SU-DHL-6 (cell line): ENCODE data around the gene SLC9A9.

Experiments
- H2AFZ ChIP-seq: fragments of 200-600 bp; sonication (generic); 2 replicates; pipeline ENCODE4 v1.6.1; 2014; ENCODE audit warnings: low read depth, mild to moderate bottlenecking, moderate library complexity, mixed read lengths, antibody characterized with exemption, low read length; ENCODE audit not compliant: severe bottlenecking
- H3F3A ChIP-seq: fragments of 200-600 bp; shearing (Covaris generic); 2 replicates; pipeline ENCODE4 v1.6.0; 2016; ENCODE audit warnings: antibody characterized with exemption, mild to moderate bottlenecking; ENCODE audit not compliant: insufficient read depth
- H3K27ac ChIP-seq: fragments of 200-600 bp; sonication (generic); 2 replicates; pipeline ENCODE4 v1.5.1; 2016; ENCODE audit warnings: low read depth, mild to moderate bottlenecking, low read length, moderate library complexity, mixed read lengths
- H3K27me3 ChIP-seq: fragments of 200-600 bp; sonication (generic), shearing (Covaris generic); 2 replicates; pipeline ENCODE4 v1.6.0; 2014; ENCODE audit warnings: mild to moderate bottlenecking, low read length
- H3K36me3 ChIP-seq: fragments of 200-600 bp; sonication (generic); 2 replicates; pipeline ENCODE4 v1.6.1; 2014; ENCODE audit warnings: mild to moderate bottlenecking, low read length, mixed read lengths
- H3K4me2 ChIP-seq: fragments of 300-600, 200-600 bp; shearing (Covaris generic), sonication (generic); 2 replicates; pipeline ENCODE4 v1.6.0; 2014; ENCODE audit warnings: low read length, low read depth, mild to moderate bottlenecking; ENCODE audit not compliant: poor library complexity, severe bottlenecking
- H3K4me3 ChIP-seq: fragments of 200-600 bp; sonication (generic); 2 replicates; pipeline ENCODE4 v1.5.1; 2014; ENCODE audit warnings: antibody characterized with exemption, low read length, mild to moderate bottlenecking, mixed read lengths; ENCODE audit not compliant: insufficient read depth, poor library complexity, severe bottlenecking
- H3K79me2 ChIP-seq: fragments of 200-600 bp; sonication (generic); 2 replicates; pipeline ENCODE4 v1.6.1; 2014; ENCODE audit warnings: mild to moderate bottlenecking, low read length, moderate library complexity; ENCODE audit not compliant: insufficient read depth
- H3K9ac ChIP-seq: fragments of 200-600 bp; sonication (generic); 2 replicates; pipeline ENCODE4 v1.7.0; 2014; ENCODE audit warnings: mild to moderate bottlenecking, low read length
- H3K9me2 ChIP-seq: fragments of 200-600 bp; sonication (generic); replicated peaks from 2 replicates; pipeline ENCODE4 v1.6.1; 2014; ENCODE audit warnings: low read length; ENCODE audit not compliant: insufficient read depth
- H3K9me3 ChIP-seq: fragments of 200-600 bp; sonication (generic); 2 replicates; pipeline ENCODE4 v1.6.1; 2014; ENCODE audit warnings: low read length, mixed read lengths; ENCODE audit not compliant: insufficient read depth
- H4K20me1 ChIP-seq: fragments of 200-600 bp; sonication (generic); 2 replicates; pipeline ENCODE4 v1.6.1; 2014; ENCODE audit warnings: low read depth, mild to moderate bottlenecking, antibody characterized with exemption, low read length, moderate library complexity, mixed read lengths
- CTCF ChIP-seq: fragments of 200-600 bp; sonication (generic); IDR thresholded peaks from one replicate; pipeline ENCODE4 v1.5.1; 2017; ENCODE audit warnings: antibody characterized with exemption, mild to moderate bottlenecking, low read length, moderate library complexity; ENCODE audit not compliant: insufficient read depth, poor library complexity, severe bottlenecking
- EZH2phosphoT487 ChIP-seq: fragments of 200-600 bp; sonication (generic), shearing (Covaris generic); conservative IDR thresholded peaks from 2 replicates; pipeline ENCODE4 v1.6.1; 2018; ENCODE audit warnings: mild to moderate bottlenecking, antibody characterized with exemption, low read length, moderate library complexity, mixed read lengths

SLC9A9 gene

GRCh38 chr3:143590660-143591059, 257.6 kb downstream of the SLC9A9 start:
- Histone ChIP-seq H3K27me3 (no peaks in the 10 kb centered on the region), H3K4me2 (no peak overlapping the region), H2AFZ (no peak overlapping the region), H4K20me1 (no peaks in the 10 kb centered on the region), H3K36me3 (no peaks in the 10 kb centered on the region), H3K27ac (no peak overlapping the region), H3F3A (no peaks in the 10 kb centered on the region), H3K79me2 (no peaks in the 10 kb centered on the region), H3K9me2 (no peaks in the 10 kb centered on the region), H3K9ac (no peak overlapping the region), H3K9me3 (no peaks in the 10 kb centered on the region), H3K4me3 (no peak overlapping the region)
- TF ChIP-seq EZH2phosphoT487 (no peak), CTCF (no peak)

GRCh38 chr3:143586576-143586975, 261.7 kb downstream of the SLC9A9 start:
- TF ChIP-seq CTCF (no peak), EZH2phosphoT487 (no peak)
- Histone ChIP-seq H3K9ac (no peak overlapping the region), H3K36me3 (no peaks in the 10 kb centered on the region), H3F3A (no peaks in the 10 kb centered on the region), H3K4me2 (no peak overlapping the region), H3K9me2 (no peaks in the 10 kb centered on the region), H3K9me3 (no peaks in the 10 kb centered on the region), H3K27me3 (no peaks in the 10 kb centered on the region), H3K27ac (no peak overlapping the region), H4K20me1 (no peaks in the 10 kb centered on the region), H3K4me3 (no peak overlapping the region), H3K79me2 (no peaks in the 10 kb centered on the region), H2AFZ (no peak overlapping the region)

GRCh38 chr3:143585720-143586456, 262.4 kb downstream of the SLC9A9 start:
- Histone ChIP-seq H3K9me3 (no peaks in the 10 kb centered on the region), H3K4me2 (no peak overlapping the region), H3K36me3 (no peaks in the 10 kb centered on the region), H3K4me3 (no peak overlapping the region), H3K9me2 (no peaks in the 10 kb centered on the region), H3F3A (no peaks in the 10 kb centered on the region), H3K27ac (no peak overlapping the region), H3K9ac (no peak overlapping the region), H4K20me1 (no peaks in the 10 kb centered on the region), H3K79me2 (no peaks in the 10 kb centered on the region), H2AFZ (no peak overlapping the region), H3K27me3 (no peaks in the 10 kb centered on the region)
- no peak for TF ChIP-seq CTCF
- TF ChIP-seq EZH2phosphoT487: no peak
